GM23338 (cell line): Measurements from ENCODE around the gene CLIP2. TPM values are rescaled to one million over a fixed set of nuclear protein-coding genes. Genes with fewer than 3 reads are reported as not detected.

Experiments used
- ATAC-seq: fragments of 200-7000 bp; cut with Tn5 transposase; 3 replicates; pipeline ENCODE4 v1.9.1; 2020
- DNase-seq: peaks from one replicate; pipeline ENCODE4 v3.0.0-alpha.2; 2015; ENCODE audit warnings: low spot score
- H2AFZ ChIP-seq: fragments of 200-600 bp; sonication (generic); 2 replicates; pipeline ENCODE4 v1.8.0; 2016; ENCODE audit warnings: antibody characterized with exemption, mild to moderate bottlenecking, moderate library complexity
- H3F3A ChIP-seq: fragments of 200-600 bp; sonication (generic); replicated peaks from 2 replicates; pipeline ENCODE4 v1.8.0; 2017; ENCODE audit warnings: antibody characterized with exemption, mixed run types, low read depth
- H3K27ac ChIP-seq: fragments of 200-600 bp; sonication (generic); 2 replicates; pipeline ENCODE4 v1.6.1; 2016; ENCODE audit warnings: low read depth
- H3K27me3 ChIP-seq: fragments of 200-600 bp; sonication (generic); 2 replicates; pipeline ENCODE4 v1.8.0; 2016; ENCODE audit warnings: mild to moderate bottlenecking, mixed run types, moderate library complexity; ENCODE audit not compliant: insufficient read depth
- H3K36me3 ChIP-seq: fragments of 200-600 bp; sonication (generic); 2 replicates; pipeline ENCODE4 v1.8.0; 2016; ENCODE audit warnings: mild to moderate bottlenecking; ENCODE audit not compliant: insufficient read depth
- H3K4me1 ChIP-seq: fragments of 200-600 bp; sonication (generic); 2 replicates; pipeline ENCODE4 v1.8.0; 2016; ENCODE audit warnings: mild to moderate bottlenecking, moderate library complexity; ENCODE audit not compliant: insufficient read depth
- H3K4me2 ChIP-seq: fragments of 200-600 bp; sonication (generic); 2 replicates; pipeline ENCODE4 v1.7.1; 2017; ENCODE audit warnings: mixed run types
- H3K4me3 ChIP-seq: fragments of 200-600 bp; sonication (generic); 2 replicates; pipeline ENCODE4 v1.6.1; 2016; ENCODE audit warnings: mixed run types
- H3K79me2 ChIP-seq: fragments of 200-600 bp; sonication (generic); replicated peaks from 2 replicates; pipeline ENCODE4 v1.8.0; 2017; ENCODE audit warnings: mild to moderate bottlenecking; ENCODE audit not compliant: insufficient read depth
- H3K9me2 ChIP-seq: fragments of 200-600 bp; sonication (generic); 2 replicates; pipeline ENCODE4 v1.8.0; 2017; ENCODE audit not compliant: insufficient read depth
- H4K20me1 ChIP-seq: fragments of 200-600 bp; sonication (generic); replicated peaks from 2 replicates; pipeline ENCODE4 v1.8.0; 2017; ENCODE audit warnings: mild to moderate bottlenecking; ENCODE audit not compliant: insufficient read depth
- H3K27ac Mint-ChIP-seq: 2 replicates; pipeline ENCODE4 v1.8.0; 2020; ENCODE audit warnings: inconsistent platforms, mild to moderate bottlenecking, moderate library complexity, mixed read lengths
- H3K27me3 Mint-ChIP-seq: 3 replicates; pipeline ENCODE4 v1.8.0; 2022; ENCODE audit warnings: low read depth, mild to moderate bottlenecking, moderate library complexity, mixed read lengths, inconsistent platforms; ENCODE audit not compliant: insufficient read depth, poor library complexity
- H3K36me3 Mint-ChIP-seq: 3 replicates; pipeline ENCODE4 v1.8.0; 2021; ENCODE audit warnings: low read depth, mild to moderate bottlenecking, inconsistent platforms, moderate library complexity, mixed read lengths
- H3K4me1 Mint-ChIP-seq: 3 replicates; pipeline ENCODE4 v1.8.0; 2020; ENCODE audit warnings: mild to moderate bottlenecking, inconsistent platforms, mixed read lengths
- H3K4me3 Mint-ChIP-seq: 3 replicates; pipeline ENCODE4 v1.8.0; 2021; ENCODE audit warnings: moderate library complexity, mild to moderate bottlenecking, inconsistent platforms, mixed read lengths
- H3K9me3 Mint-ChIP-seq: 3 replicates; pipeline ENCODE4 v1.8.0; 2020; ENCODE audit warnings: moderate library complexity, mild to moderate bottlenecking, inconsistent platforms, mixed read lengths
- CREB1 ChIP-seq: fragments of 250-450 bp; sonication (Bioruptor Pico); IDR thresholded peaks from 2 replicates; pipeline ENCODE4 v1.5.0; 2020; ENCODE audit warnings: low read depth, mild to moderate bottlenecking, moderate library complexity
- EZH2 ChIP-seq: fragments of 200-600 bp; sonication (generic); IDR thresholded peaks from one replicate; pipeline ENCODE4 v1.8.0; 2017; ENCODE audit warnings: antibody characterized with exemption, mild to moderate bottlenecking, low read depth; ENCODE audit not compliant: unreplicated experiment
- JUNB ChIP-seq: IDR thresholded peaks from one replicate; pipeline ENCODE4 v1.6.1; 2016; ENCODE audit warnings: antibody characterized with exemption; ENCODE audit not compliant: unreplicated experiment
- POLR2AphosphoS5 ChIP-seq: IDR thresholded peaks from 2 replicates; pipeline ENCODE4 v1.6.1; 2016; ENCODE audit warnings: antibody characterized with exemption, low read depth
- STAT1 ChIP-seq: IDR thresholded peaks from one replicate; pipeline ENCODE4 v1.6.1; 2016; ENCODE audit warnings: antibody characterized with exemption; ENCODE audit not compliant: unreplicated experiment
- ZNF114 ChIP-seq: fragments of 250-450 bp; sonication (Bioruptor Pico); IDR thresholded peaks from 2 replicates; pipeline ENCODE4 v1.5.0; 2020; ENCODE audit warnings: mild to moderate bottlenecking, moderate library complexity
- polyA plus RNA-seq: library from polyadenylated mRNA; unstranded; fragments of >200 nt; fragmentation: Nextera tagmentation; extraction: Ambion mirVana; gene quantifications from 2 replicates; pipeline ENCODE4 v1.2.1, GENCODE V29; 2016
- total RNA-seq: library from RNA; depleted of rRNA; stranded (reverse); fragments of >200 nt; shearing (Covaris generic); gene quantifications from 2 replicates; pipeline ENCODE4 v1.2.3, GENCODE V29; 2014
- TF ChIP-seq, protein P1 (sequence below): IDR thresholded peaks from 2 replicates; pipeline ENCODE4 v1.6.1; 2016; ENCODE audit warnings: antibody characterized with exemption
- TF ChIP-seq, protein P2 (sequence below), 2 experiments: fragments of 200-600 bp in 1 of 2; sonication (generic) in 1 of 2; conservative IDR thresholded peaks; 2 replicates each; pipeline versions ENCODE4 v1.5.1 to v1.6.1; 2016 to 2017; ENCODE audit warnings: antibody characterized with exemption in 2 of 2, low read depth in 2 of 2, mild to moderate bottlenecking in 2 of 2, moderate library complexity in 1 of 2
- TF ChIP-seq, protein P3 (sequence below): fragments of 250-450 bp; sonication (Bioruptor Pico); IDR thresholded peaks from 2 replicates; pipeline ENCODE4 v1.5.0; 2020; ENCODE audit warnings: mild to moderate bottlenecking, moderate library complexity
- TF ChIP-seq, protein P4 (sequence below): IDR thresholded peaks from one replicate; pipeline ENCODE4 v1.6.1; 2018; ENCODE audit warnings: antibody characterized with exemption; ENCODE audit not compliant: unreplicated experiment

The CLIP2 gene
- total and polyA plus RNA-seq, 2 experiments from 2014 or later, result 8.1 to 51.9 TPM

DNA sequence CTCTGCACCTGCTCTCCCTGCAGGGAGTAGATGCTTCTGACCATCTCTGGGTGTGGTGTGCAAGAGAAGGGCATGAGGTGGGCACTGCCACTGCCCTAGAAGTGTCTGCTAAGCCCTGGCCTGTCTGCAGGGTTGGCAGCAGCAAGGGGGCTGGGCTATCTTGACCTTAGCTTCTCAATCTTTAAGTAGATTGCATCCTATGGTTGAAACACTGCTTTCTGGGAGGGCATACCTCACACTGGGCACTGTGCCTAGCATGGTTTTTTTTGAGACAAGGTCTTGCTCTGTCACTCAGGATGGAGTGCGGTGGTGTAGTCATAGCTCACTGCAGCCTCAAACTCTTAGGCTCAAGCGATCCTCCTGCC is 54.9 kb downstream of the CLIP2 start (continued):
- TF ChIP-seq, protein P1, sequence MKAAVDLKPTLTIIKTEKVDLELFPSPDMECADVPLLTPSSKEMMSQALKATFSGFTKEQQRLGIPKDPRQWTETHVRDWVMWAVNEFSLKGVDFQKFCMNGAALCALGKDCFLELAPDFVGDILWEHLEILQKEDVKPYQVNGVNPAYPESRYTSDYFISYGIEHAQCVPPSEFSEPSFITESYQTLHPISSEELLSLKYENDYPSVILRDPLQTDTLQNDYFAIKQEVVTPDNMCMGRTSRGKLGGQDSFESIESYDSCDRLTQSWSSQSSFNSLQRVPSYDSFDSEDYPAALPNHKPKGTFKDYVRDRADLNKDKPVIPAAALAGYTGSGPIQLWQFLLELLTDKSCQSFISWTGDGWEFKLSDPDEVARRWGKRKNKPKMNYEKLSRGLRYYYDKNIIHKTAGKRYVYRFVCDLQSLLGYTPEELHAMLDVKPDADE, result no peak
- TF ChIP-seq POLR2AphosphoS5 (no peak), EZH2 (no peak)
- TF ChIP-seq, protein P2, sequence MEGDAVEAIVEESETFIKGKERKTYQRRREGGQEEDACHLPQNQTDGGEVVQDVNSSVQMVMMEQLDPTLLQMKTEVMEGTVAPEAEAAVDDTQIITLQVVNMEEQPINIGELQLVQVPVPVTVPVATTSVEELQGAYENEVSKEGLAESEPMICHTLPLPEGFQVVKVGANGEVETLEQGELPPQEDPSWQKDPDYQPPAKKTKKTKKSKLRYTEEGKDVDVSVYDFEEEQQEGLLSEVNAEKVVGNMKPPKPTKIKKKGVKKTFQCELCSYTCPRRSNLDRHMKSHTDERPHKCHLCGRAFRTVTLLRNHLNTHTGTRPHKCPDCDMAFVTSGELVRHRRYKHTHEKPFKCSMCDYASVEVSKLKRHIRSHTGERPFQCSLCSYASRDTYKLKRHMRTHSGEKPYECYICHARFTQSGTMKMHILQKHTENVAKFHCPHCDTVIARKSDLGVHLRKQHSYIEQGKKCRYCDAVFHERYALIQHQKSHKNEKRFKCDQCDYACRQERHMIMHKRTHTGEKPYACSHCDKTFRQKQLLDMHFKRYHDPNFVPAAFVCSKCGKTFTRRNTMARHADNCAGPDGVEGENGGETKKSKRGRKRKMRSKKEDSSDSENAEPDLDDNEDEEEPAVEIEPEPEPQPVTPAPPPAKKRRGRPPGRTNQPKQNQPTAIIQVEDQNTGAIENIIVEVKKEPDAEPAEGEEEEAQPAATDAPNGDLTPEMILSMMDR (conservative IDR thresholded peaks at IDR 0.05; ENCODE audit: low read depth in 2 of 2), result no peak
- TF ChIP-seq, protein P3, sequence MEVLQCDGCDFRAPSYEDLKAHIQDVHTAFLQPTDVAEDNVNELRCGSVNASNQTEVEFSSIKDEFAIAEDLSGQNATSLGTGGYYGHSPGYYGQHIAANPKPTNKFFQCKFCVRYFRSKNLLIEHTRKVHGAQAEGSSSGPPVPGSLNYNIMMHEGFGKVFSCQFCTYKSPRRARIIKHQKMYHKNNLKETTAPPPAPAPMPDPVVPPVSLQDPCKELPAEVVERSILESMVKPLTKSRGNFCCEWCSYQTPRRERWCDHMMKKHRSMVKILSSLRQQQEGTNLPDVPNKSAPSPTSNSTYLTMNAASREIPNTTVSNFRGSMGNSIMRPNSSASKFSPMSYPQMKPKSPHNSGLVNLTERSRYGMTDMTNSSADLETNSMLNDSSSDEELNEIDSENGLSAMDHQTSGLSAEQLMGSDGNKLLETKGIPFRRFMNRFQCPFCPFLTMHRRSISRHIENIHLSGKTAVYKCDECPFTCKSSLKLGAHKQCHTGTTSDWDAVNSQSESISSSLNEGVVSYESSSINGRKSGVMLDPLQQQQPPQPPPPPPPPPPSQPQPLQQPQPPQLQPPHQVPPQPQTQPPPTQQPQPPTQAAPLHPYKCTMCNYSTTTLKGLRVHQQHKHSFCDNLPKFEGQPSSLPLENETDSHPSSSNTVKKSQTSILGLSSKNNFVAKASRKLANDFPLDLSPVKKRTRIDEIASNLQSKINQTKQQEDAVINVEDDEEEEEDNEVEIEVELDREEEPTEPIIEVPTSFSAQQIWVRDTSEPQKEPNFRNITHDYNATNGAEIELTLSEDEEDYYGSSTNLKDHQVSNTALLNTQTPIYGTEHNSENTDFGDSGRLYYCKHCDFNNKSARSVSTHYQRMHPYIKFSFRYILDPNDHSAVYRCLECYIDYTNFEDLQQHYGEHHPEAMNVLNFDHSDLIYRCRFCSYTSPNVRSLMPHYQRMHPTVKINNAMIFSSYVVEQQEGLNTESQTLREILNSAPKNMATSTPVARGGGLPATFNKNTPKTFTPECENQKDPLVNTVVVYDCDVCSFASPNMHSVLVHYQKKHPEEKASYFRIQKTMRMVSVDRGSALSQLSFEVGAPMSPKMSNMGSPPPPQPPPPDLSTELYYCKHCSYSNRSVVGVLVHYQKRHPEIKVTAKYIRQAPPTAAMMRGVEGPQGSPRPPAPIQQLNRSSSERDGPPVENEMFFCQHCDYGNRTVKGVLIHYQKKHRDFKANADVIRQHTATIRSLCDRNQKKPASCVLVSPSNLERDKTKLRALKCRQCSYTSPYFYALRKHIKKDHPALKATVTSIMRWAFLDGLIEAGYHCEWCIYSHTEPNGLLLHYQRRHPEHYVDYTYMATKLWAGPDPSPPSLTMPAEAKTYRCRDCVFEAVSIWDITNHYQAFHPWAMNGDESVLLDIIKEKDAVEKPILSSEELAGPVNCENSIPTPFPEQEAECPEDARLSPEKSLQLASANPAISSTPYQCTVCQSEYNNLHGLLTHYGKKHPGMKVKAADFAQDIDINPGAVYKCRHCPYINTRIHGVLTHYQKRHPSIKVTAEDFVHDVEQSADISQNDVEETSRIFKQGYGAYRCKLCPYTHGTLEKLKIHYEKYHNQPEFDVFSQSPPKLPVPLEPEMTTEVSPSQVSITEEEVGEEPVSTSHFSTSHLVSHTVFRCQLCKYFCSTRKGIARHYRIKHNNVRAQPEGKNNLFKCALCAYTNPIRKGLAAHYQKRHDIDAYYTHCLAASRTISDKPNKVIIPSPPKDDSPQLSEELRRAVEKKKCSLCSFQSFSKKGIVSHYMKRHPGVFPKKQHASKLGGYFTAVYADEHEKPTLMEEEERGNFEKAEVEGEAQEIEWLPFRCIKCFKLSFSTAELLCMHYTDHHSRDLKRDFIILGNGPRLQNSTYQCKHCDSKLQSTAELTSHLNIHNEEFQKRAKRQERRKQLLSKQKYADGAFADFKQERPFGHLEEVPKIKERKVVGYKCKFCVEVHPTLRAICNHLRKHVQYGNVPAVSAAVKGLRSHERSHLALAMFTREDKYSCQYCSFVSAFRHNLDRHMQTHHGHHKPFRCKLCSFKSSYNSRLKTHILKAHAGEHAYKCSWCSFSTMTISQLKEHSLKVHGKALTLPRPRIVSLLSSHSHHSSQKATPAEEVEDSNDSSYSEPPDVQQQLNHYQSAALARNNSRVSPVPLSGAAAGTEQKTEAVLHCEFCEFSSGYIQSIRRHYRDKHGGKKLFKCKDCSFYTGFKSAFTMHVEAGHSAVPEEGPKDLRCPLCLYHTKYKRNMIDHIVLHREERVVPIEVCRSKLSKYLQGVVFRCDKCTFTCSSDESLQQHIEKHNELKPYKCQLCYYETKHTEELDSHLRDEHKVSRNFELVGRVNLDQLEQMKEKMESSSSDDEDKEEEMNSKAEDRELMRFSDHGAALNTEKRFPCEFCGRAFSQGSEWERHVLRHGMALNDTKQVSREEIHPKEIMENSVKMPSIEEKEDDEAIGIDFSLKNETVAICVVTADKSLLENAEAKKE (CRISPR knock-in tag), result no peak

DNA sequence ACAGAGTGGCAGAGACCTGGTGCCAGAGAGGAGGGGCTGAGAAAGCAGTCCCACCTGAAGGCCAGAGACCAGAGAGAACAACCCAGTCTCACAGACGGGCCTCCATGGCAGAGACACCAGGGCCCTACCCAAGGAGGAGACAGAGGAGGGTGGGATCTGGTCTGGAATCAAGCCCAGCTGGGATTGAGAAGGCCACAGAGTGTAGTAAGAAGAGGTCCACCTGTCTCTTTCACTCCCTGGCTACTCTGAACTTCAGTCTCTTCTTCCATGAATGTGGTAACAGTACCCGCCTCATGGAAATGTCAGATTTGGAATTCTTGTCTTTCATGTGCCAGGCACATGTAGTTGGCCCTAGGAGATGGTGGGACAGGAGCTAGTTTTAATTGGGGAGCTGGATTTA is 55.6 kb downstream of the CLIP2 start:
- no peaks in the 10 kb centered on the region for H3K9me2 ChIP-seq
- peaks cover 4% of the 10 kb centered on the region for H4K20me1 ChIP-seq
- no peak for ATAC-seq
- no peaks in the 10 kb centered on the region for H3F3A ChIP-seq
- no peak overlapping the region for H3K4me2 ChIP-seq
- H3K4me1 ChIP-seq, result no peaks in the 10 kb centered on the region
- H3K79me2 ChIP-seq, result no peaks in the 10 kb centered on the region
- Mint-ChIP-seq H3K27me3 (peaks cover 11% of the 10 kb centered on the region), H3K4me3 (no peak overlapping the region), H3K36me3 (peaks cover 30% of the 10 kb centered on the region), H3K27ac (no peak overlapping the region), H3K9me3 (no peaks in the 10 kb centered on the region), H3K4me1 (no peaks in the 10 kb centered on the region)
- H3K4me3 ChIP-seq, result no peak overlapping the region
- no peak overlapping the region for H2AFZ ChIP-seq
- TF ChIP-seq POLR2AphosphoS5, result no peak
- no peak for TF ChIP-seq CREB1
- no peak for TF ChIP-seq STAT1
- TF ChIP-seq EZH2, result no peak
- no peak for TF ChIP-seq ZNF114
- TF ChIP-seq JUNB, result no peak
- TF ChIP-seq, protein P4, sequence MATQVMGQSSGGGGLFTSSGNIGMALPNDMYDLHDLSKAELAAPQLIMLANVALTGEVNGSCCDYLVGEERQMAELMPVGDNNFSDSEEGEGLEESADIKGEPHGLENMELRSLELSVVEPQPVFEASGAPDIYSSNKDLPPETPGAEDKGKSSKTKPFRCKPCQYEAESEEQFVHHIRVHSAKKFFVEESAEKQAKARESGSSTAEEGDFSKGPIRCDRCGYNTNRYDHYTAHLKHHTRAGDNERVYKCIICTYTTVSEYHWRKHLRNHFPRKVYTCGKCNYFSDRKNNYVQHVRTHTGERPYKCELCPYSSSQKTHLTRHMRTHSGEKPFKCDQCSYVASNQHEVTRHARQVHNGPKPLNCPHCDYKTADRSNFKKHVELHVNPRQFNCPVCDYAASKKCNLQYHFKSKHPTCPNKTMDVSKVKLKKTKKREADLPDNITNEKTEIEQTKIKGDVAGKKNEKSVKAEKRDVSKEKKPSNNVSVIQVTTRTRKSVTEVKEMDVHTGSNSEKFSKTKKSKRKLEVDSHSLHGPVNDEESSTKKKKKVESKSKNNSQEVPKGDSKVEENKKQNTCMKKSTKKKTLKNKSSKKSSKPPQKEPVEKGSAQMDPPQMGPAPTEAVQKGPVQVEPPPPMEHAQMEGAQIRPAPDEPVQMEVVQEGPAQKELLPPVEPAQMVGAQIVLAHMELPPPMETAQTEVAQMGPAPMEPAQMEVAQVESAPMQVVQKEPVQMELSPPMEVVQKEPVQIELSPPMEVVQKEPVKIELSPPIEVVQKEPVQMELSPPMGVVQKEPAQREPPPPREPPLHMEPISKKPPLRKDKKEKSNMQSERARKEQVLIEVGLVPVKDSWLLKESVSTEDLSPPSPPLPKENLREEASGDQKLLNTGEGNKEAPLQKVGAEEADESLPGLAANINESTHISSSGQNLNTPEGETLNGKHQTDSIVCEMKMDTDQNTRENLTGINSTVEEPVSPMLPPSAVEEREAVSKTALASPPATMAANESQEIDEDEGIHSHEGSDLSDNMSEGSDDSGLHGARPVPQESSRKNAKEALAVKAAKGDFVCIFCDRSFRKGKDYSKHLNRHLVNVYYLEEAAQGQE, result no peak
- no peaks in the 10 kb centered on the region for H3K27me3 ChIP-seq
- H3K36me3 ChIP-seq, result no peaks in the 10 kb centered on the region; the same call in 1 of the 2 replicates
- H3K27ac ChIP-seq, result no peak overlapping the region
- no peak for DNase-seq
